ENCODE results near the gene TAF12.
"Not testable (repeated sequence)": the region's sequence is repeated elsewhere in the genome, so short reads cannot be mapped to it uniquely, and the experiment has no call there.

- TF ChIP-seq CTCF (IDR thresholded peaks at IDR 0.05; ENCODE audit: low read depth, low read length); EZH2phosphoT487 (IDR thresholded peaks at IDR 0.05; ENCODE audit: low read depth): not testable (repeated sequence)
Observed at GRCh38 chr1:28672971-28673370, 30.1 kb upstream of the TAF12 start.

Data from OCI-LY3 (cell line).